Motor neuron (in vitro differentiated cells): ENCODE data around the gene ZNF831. TPM values are rescaled to one million over a fixed set of nuclear protein-coding genes. Genes with fewer than 3 reads are reported as not detected.

ENCODE experiments used
- ATAC-seq, 8 experiments: fragments of 200-7000 bp; cut with Tn5 transposase; replicated peaks in 6 of 8; 2 replicates each; pipeline ENCODE4 v1.8.0; 2021; ENCODE audit warnings: mild to moderate bottlenecking in 8 of 8, moderate library complexity in 8 of 8
- H3K27ac ChIP-seq, 2 donors: fragments of 250-450 bp; sonication (Bioruptor Pico); 2 replicates each; pipeline ENCODE4 v1.9.0; 2021; ENCODE audit warnings: antibody characterized with exemption in 2 of 2, mild to moderate bottlenecking in 2 of 2, moderate library complexity in 1 of 2
- H3K4me1 ChIP-seq, 2 donors: fragments of 250-450 bp; sonication (Bioruptor Pico); replicated peaks in 1 of 2; 2 replicates each; pipeline ENCODE4 v1.6.1; 2021; ENCODE audit warnings: antibody characterized with exemption in 2 of 2, mild to moderate bottlenecking in 2 of 2, moderate library complexity in 1 of 2
- H3K4me3 ChIP-seq, 5 donors: fragments of 250-450 bp; sonication (Bioruptor Pico); 2 replicates each; pipeline ENCODE4 v1.9.0; 2021; ENCODE audit warnings: antibody characterized with exemption in 5 of 5, mild to moderate bottlenecking in 5 of 5, moderate library complexity in 4 of 5
- WGBS, 10 experiments: fragments of 450-650 bp; shearing (Covaris generic); methylation state at CpG; one replicate each; pipeline ENCODE4 v1.0.0; 2022; 5-methylcytosine and 5-hydroxymethylcytosine counted together
- in situ Hi-C, 9 experiments: fragments of 400-800 bp; cut with MboI; loops; one replicate each; pipeline ENCODE4 v1.15.0; 2021; ENCODE audit warnings: low sequenced_read_pairs in 9 of 9, low pct_unique_long_range_greater_than_20kb in 2 of 9; ENCODE audit not compliant: unreplicated experiment in 9 of 9
- total RNA-seq, 8 experiments: library from RNA; unstranded; fragments of 300-600 nt; gene quantifications; 2 replicates each; pipeline versions ENCODE4 v1.2.3 to v1.2.4, GENCODE V29; 2022

Gene ZNF831
- total RNA-seq, 8 experiments from 2014 or later: 0.09 to 0.66 (median 0.12) TPM

DNA sequence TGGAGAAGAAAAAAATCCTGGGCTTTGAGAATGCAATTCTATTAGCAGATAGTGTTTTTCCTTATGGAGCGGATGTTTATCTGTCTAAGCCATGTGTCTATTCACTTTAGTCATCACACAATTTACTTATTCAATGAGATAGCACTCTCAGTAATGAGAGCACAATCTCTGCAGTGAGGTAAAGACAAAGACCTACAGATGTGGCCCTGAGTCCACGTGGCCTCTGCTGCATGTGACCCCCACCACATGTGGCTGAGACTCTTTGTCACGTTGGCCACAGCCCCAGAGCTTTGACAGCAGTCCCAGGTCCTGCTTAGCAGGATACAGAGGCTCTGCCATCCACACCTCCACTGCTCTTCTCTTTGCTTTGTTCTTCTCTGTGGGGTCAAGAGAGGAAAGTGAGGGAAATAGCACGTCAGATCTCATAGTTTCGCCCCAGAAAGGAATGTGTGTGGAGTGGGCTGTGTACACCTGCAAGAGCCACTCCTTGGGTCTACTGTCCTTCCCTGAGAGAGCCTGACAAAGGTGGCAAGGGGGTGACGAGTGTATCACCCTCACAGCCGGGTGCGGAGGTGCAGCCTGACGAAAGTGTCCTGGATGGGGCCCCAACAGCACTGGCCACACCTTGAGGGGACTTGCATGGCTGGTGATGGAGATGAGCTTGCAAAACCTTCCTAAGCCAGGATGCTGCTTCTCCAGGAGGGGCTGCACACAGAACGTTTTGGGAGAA, 40.7 kb downstream of the ZNF831 start:
- 0 to 100% (median 68%) methylated on average over 1 to 4 of the region's 10 CpGs; no CpG with 5 or more reads in 1 of the 10 experiments for WGBS, 10 experiments
- no peak overlapping the region for H3K4me3 ChIP-seq
- no peak overlapping the region for H3K27ac ChIP-seq
- in situ Hi-C loops: loop anchor here in 7 of 9 experiments (25.0 kb wide), 2 partner anchors 142 to 342 kb away; partner anchors contain the start of genes GNAS (in 7 of the 7) and GNAS-AS1 (in 7 of the 7)
- H3K4me1 ChIP-seq: peaks cover 0 to 5% of the 10 kb centered on the region in 2 donors
- peak in 3 of 8 experiments; percentile 6 to 70 (median 70) for ATAC-seq

DNA sequence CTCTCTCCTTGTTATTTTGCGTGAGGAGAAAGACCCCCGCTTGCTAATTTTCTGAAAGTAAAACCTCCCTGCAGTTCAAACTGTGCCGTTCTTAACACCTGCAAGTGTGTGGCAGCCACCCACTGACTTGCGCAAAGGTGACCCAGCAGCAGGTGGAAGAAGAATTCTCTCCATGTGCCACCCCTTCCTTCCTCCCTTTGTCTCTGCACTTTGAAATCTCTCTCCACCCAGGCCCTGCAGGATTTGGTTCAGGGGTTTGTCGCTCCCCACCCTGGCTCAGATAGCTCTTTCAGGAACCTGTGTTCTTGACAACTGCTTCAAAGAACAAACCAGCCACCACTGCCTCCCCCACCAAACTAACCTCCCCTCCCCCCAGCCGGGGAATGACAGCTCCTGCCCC, 41.4 kb downstream of the ZNF831 start:
- ATAC-seq: no peak
- in situ Hi-C loops: loop anchor here in 7 of 9 experiments (25.0 kb wide), 2 partner anchors 143 to 343 kb away; partner anchors contain the start of genes GNAS (in 7 of the 7) and GNAS-AS1 (in 7 of the 7)

DNA sequence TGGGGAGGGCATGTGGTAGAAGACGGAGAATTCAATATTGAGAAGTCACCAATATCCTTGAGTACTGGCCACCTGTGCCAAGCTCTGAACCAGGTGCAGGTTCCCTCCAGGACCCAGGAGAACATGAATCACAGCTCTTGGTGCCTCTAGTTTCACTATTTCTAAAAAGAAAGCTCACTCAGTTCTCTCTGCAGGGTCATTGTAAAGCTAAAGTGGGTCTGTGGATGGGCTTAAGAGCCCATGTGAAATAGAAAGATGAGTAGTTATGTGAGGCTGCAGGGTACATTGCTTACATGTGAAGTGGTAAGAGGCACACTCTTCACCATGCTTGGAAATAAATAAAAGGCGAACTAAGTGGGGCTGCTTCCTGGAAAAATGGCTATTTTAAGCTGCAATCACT, 43.6 kb downstream of the ZNF831 start:
- in situ Hi-C loops: loop anchor here in 7 of 9 experiments (25.0 kb wide), 2 partner anchors 145 to 345 kb away; partner anchors contain the start of genes GNAS (in 7 of the 7) and GNAS-AS1 (in 7 of the 7)

More for the DNA sequence above, 41.4 kb downstream of the ZNF831 start:
- Histone ChIP-seq H3K27ac (no peak overlapping the region), H3K4me3 (no peak overlapping the region), H3K4me1 (peaks cover under 1 to 5% of the 10 kb centered on the region in 2 donors)
- WGBS, 10 experiments: 60 to 100% (median 90%) methylated on average over 1 to 4 of the region's 6 CpGs; no CpG with 5 or more reads in 3 of the 10 experiments

DNA sequence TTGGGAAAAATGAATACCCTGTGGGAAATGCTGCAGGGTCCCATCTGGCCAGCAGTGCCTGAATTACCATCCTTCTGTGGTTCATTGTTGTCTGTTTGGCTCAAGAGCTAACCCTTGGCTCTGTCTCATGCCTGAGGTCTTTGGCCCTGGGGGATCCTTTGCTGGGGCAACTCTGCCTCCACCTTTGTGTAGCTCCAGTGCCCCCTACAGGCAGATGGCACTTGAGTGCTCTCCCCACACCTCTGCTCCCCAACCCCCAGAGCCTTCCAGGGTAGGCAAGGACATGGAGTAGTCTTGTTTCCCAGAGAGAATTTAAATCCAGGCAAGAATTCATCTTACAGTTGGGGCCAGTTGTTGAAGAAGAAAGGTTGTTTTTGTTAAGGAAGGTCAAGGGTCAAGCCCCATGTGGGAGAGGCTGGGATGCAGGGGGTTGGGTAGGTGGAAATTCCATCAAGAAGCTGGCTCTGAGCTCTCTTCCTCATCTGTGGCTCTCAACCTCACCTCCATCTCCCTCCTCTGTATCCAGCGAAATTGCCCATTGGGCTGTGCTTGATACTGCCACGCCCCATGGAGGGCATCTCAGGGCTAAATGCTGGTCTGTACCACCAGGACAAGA, 44.2 kb downstream of the ZNF831 start:
- peak in 4 of 8 experiments; percentile 39 to 87 (median 58) for ATAC-seq
- in situ Hi-C loops: loop anchor here in 7 of 9 experiments (25.0 kb wide), 2 partner anchors 146 to 346 kb away; partner anchors contain the start of genes GNAS (in 7 of the 7) and GNAS-AS1 (in 7 of the 7)
- H3K4me3 ChIP-seq: no peak overlapping the region
- WGBS, 10 experiments: 0 to 92% (median 42%) methylated on average over 1 to 2 of the region's 2 CpGs; no CpG with 5 or more reads in 6 of the 10 experiments
- no peak overlapping the region for H3K27ac ChIP-seq
- H3K4me1 ChIP-seq: peaks cover 6 to 12% of the 10 kb centered on the region in 2 donors

More for the DNA sequence above, 43.6 kb downstream of the ZNF831 start:
- Histone ChIP-seq H3K27ac (no peak overlapping the region), H3K4me3 (no peak overlapping the region), H3K4me1 (peaks cover 6 to 12% of the 10 kb centered on the region in 2 donors)
- 0 to 100% (median 44%) methylated on average over 1 to 2 of the region's 2 CpGs; no CpG with 5 or more reads in 5 of the 10 experiments for WGBS, 10 experiments
- ATAC-seq: no peak

DNA sequence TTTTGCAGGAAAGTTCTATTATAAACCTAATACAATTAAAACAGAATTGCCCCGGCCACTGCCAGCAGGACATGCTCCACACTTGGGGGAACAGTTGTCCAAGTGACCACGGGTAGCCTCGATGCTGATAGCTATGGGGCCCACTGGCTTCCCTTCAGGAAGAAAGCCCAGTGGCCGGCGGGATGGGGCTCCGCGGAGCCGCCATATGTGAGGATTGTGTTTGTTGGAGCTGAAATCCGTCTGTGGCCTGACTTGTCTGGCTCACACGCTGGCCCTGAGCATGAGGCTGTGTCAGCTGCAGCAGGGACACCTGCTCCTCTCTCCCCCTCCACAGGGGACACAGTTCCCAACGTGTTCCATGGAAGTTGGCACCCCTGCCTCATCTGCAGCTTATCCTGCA, 46.6 kb downstream of the ZNF831 start:
- 40 to 100% (median 86%) methylated on average over 2 to 6 of the region's 11 CpGs; no CpG with 5 or more reads in 5 of the 10 experiments for WGBS, 10 experiments
- in situ Hi-C loops: loop anchor here in 7 of 9 experiments (25.0 kb wide), 2 partner anchors 148 to 348 kb away; partner anchors contain the start of genes GNAS (in 7 of the 7) and GNAS-AS1 (in 7 of the 7)
- no peak for ATAC-seq
- Histone ChIP-seq H3K4me3 (no peak overlapping the region), H3K27ac (peak overlapping the region; percentile 18 to 53), H3K4me1 (peaks cover 14 to 20% of the 10 kb centered on the region in 2 donors)

DNA sequence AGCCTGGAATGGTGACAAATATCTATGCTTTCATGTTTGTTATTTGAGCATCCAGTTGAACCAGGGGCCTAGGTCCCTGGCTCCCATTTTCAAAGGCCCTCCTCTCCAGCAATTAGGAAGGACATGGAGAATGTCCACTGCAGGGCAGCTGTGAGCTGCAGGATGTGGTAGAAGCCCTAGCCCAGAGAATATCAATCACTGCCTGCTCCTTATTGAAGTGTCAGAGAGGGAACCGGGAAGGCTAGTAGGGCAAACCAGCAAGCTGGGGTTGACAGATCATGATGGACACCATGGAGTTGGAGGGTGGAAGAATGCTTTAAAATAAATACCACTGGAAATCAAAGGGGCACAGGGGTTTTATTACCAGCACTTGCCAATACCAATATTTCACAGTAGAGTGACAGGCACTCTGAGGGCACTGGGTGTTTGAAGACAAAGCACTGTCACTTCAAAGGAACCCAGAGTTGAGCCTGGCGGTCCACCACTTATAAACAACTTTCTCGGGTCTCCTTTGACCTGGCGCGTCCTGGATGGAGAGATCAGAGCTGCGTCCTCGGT, 47.7 kb downstream of the ZNF831 start:
- Histone ChIP-seq H3K4me1 (peaks cover 14 to 20% of the 10 kb centered on the region in 2 donors), H3K27ac (no peak overlapping the region), H3K4me3 (no peak overlapping the region)
- WGBS, 10 experiments: 0 to 74% (median 40%) methylated on average over 1 to 4 of the region's 7 CpGs; no CpG with 5 or more reads in 3 of the 10 experiments
- in situ Hi-C loops: loop anchor here in 7 of 9 experiments (25.0 kb wide), 2 partner anchors 149 to 349 kb away; partner anchors contain the start of genes GNAS (in 7 of the 7) and GNAS-AS1 (in 7 of the 7)
- peak in 5 of 8 experiments; percentile 52 to 64 (median 58) for ATAC-seq

DNA sequence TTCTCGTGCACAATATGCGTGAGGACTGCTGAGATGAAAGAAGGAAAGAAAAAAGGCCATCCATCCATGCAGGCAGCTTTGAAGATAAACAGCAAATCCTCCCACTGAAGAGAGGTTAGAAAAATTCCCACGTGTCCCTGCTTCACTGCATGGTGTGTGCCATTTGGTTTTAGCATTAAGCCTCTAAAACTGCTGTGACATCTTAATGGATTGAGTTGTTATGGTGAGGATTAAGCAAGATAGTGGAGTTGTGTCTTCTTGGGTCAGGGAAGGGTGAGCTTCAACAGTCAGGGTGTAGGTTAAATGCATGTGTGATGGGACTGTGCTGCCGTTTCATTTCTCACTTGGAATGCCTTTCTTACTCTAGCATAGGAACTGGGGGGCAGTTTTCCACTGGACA, 50.5 kb downstream of the ZNF831 start:
- in situ Hi-C loops: loop anchor here in 7 of 9 experiments (25.0 kb wide), 2 partner anchors 152 to 352 kb away; partner anchors contain the start of genes GNAS (in 7 of the 7) and GNAS-AS1 (in 7 of the 7)
- Histone ChIP-seq H3K4me3 (no peak overlapping the region), H3K4me1 (peaks cover 20 to 31% of the 10 kb centered on the region in 2 donors), H3K27ac (no peak overlapping the region)
- ATAC-seq: peak in 2 of 8 experiments; percentile 6 to 31
- 0 to 67% (median 33%) methylated on average over 1 to 4 of the region's 4 CpGs; no CpG with 5 or more reads in 1 of the 10 experiments for WGBS, 10 experiments

DNA sequence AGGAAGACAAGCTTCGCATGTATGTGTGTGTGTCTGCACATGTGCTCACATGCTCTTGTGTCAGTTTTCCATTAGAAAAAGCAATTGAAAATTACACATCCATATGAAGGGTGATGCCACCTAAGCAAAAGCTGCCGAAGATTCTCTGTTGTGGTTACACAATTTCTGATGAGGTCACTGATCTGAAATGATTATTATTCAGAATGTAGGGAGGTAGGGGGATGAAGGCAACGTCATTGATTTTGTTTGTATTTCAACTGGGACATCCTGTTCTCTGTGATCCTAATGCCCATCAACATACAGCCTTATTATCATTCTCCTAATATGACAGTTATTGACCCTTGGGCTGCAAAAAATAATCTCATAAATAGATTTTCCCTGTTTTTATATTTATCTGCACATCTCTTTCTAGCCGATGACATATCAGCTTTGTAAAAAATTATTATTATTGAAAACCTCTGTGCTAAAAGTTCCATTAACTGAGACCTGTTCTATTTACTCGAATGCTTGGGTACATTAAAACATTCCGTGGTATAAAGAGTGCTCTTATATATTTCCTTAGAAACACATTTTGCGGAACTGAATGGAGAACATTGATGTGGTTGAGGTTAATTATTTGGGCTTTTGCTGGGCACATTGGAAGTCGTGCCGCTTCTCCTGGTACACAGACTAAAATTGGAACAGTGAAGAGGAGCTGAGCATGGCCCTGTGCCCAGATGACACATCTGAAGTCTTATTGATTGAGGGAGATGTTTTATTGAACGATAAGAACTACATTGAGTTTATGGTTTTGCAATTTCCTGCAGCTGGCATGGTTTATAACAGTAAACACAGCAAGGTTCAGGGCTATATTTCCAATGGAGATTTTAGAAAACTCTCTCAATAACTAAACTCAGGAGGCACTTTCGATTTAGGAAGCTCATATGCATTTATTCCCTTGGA, 51.3 kb downstream of the ZNF831 start:
- in situ Hi-C loops: loop anchor here in 7 of 9 experiments (25.0 kb wide), 2 partner anchors 153 to 353 kb away; partner anchors contain the start of genes GNAS (in 7 of the 7) and GNAS-AS1 (in 7 of the 7)
- H3K4me3 ChIP-seq: no peak overlapping the region
- WGBS, 10 experiments: 26 to 91% (median 86%) methylated on average over 4 to 11 of the region's 11 CpGs
- peaks cover 20 to 38% of the 10 kb centered on the region in 2 donors for H3K4me1 ChIP-seq
- ATAC-seq: peak in 4 of 8 experiments; percentile 7 to 56 (median 36)
- H3K27ac ChIP-seq: no peak overlapping the region

DNA sequence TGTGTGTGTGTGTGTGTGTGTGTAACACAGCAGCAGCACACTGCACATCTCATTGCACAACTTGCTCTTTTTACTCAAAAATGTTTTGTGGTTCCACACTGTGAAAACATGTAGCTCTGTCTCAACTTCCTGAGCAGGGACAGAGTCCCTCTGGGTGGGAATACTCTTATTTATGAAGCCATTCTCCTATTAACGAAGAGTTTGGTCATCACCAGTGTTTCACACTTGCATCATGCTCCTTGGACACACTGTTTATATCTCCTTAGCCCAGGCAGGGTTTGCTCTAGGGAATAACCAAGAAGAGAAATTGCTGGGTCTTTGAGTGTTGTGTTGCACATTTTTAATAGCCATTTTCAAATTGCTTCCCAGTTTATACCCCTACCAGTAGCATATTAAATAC, 53.6 kb downstream of the ZNF831 start:
- Histone ChIP-seq H3K4me3 (no peak overlapping the region), H3K4me1 (peaks cover 17 to 32% of the 10 kb centered on the region in 2 donors), H3K27ac (no peak overlapping the region)
- peak in 3 of 8 experiments; percentile 42 to 54 (median 47) for ATAC-seq
- 80 to 100% (median 100%) methylated on average over 1 of the region's 1 CpG; no CpG with 5 or more reads in 7 of the 10 experiments for WGBS, 10 experiments
- in situ Hi-C loops: loop anchor here in 7 of 9 experiments (25.0 kb wide), 2 partner anchors 155 to 355 kb away; partner anchors contain the start of genes GNAS (in 7 of the 7) and GNAS-AS1 (in 7 of the 7)

DNA sequence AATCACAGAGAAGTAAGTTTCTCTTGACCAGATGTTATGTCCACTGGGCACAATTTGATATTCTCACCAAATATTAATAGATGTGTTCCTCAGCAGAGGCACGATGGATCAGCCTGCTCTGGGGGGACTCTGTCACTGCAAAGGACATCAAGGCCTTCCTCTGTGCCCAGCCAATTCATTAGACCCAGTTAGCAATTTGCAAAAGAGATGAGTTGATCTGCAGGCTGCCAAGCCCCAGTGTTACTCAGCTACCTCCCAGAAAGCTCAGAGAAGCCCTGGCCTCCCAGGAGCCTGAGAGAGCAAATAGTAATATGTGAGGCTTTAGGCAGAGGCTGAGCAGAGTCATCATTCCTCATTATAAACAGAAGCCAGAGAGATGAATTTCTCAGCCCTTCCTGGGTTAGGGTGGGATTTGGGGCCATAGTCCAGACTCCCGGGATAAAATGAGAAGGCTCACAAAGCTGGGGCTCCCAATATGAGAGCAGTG, 54.2 kb downstream of the ZNF831 start:
- peak in 3 of 8 experiments; percentile 23 to 53 (median 25) for ATAC-seq
- Histone ChIP-seq H3K4me3 (no peak overlapping the region), H3K27ac (no peak overlapping the region), H3K4me1 (peaks cover 17 to 34% of the 10 kb centered on the region in 2 donors)
- in situ Hi-C loops: loop anchor here in 7 of 9 experiments (25.0 kb wide), 2 partner anchors 156 to 356 kb away; partner anchors contain the start of genes GNAS (in 7 of the 7) and GNAS-AS1 (in 7 of the 7)
- 17 to 50% (median 48%) methylated on average over 1 to 2 of the region's 2 CpGs; no CpG with 5 or more reads in 5 of the 10 experiments for WGBS, 10 experiments

DNA sequence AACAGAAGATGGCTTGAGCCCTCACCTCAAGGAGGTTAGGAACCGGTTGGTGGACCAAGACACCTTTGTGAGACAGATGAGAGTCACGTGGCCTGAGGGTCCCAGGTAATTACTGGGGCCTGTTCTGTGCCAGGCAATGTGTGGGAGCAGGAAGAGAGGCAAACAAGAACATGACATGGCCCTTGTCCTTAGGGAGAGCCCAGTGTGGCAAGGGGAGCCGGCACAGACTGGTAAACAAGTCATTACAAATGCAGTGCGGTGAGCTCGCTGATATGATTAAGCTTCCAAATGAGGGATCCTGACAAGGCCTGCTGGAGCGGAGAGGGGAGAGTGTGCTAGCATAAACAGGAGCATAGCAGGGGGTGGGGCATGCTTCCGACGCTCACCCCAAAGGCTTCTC, 55.6 kb downstream of the ZNF831 start:
- 36 to 100% (median 81%) methylated on average over 1 to 7 of the region's 8 CpGs; no CpG with 5 or more reads in 2 of the 10 experiments for WGBS, 10 experiments
- Histone ChIP-seq H3K4me3 (no peak overlapping the region), H3K4me1 (peaks cover 11 to 38% of the 10 kb centered on the region in 2 donors), H3K27ac (peak overlapping the region in 1 of 2 donors; percentile 63)
- ATAC-seq: peak in 5 of 8 experiments; percentile 46 to 63 (median 59)
- in situ Hi-C loops: loop anchor here in 7 of 9 experiments (25.0 kb wide), 2 partner anchors 157 to 357 kb away; partner anchors contain the start of genes GNAS (in 7 of the 7) and GNAS-AS1 (in 7 of the 7)
